HL-60/S4 (cell line): ENCODE results near the gene PPIP5K1.
"Not testable (repeated sequence)": the region's sequence is repeated elsewhere in the genome, so short reads cannot be mapped to it uniquely, and the experiment has no call there.

Source experiments
- in situ Hi-C: fragments of 300-500 bp; cut with MboI; formaldehyde crosslinking; loops from 2 replicates; pipeline ENCODE4 v1.14.3; 2022; ENCODE audit warnings: low sequenced_read_pairs

The PPIP5K1 gene

DNA sequence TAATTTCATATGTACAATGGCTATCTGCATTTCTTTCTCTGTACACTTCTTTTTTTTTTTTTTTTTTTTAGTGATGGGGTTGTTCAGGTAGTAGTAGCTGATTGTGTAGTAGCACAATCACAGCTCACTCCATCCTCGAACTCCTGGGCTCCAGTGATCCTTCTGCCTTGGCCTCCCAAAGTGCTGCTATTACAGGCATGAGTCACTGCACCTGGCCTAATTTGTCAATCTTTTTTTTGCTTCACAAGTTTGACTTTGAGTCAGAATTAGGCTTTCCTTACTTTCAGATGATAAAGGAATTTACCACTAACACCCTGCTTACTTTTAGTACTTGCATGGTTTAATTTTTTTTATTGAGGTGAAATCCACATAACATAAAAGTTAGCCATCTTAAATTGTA, 44.6 kb downstream of the PPIP5K1 start:
- in situ Hi-C loops: no loop called here

DNA sequence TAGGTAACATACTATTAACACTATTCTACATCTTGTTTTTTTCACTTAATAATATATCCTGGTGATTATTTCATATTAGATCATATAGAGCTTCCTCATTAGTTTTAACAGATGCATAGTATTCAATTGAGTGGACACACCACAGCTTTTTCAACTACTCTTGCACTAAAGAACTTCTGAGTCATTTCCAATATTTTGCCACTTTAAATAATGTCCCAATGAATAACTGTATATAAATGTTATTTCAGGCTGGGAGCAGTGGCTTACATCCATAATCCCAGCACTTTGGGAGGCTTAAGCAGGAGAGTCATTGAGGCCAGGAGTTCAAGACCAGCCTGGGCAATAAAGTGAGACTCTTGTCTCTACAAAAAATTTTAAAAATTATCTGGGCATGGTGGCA, 45.7 kb downstream of the PPIP5K1 start:
- in situ Hi-C loops: no loop called here

DNA sequence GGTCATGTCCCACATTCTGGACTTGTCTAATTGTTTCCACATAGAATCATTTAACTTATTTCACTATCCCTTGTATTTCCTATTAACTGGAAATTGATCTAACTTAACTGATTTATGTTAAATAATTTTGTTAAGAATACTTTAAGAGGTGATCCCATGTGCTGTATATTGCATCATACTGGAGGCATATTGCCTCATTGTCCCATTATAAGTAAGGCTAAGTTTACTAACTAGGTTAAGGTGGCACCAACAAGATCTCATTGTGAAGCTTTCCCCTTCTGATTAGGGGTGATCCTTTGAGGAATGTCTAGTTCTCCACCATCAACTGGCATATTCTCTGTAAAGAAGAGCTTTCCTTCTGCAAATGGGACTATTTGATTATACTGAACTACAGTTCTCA, 48.2 kb downstream of the PPIP5K1 start:
- in situ Hi-C loops: no loop called here

DNA sequence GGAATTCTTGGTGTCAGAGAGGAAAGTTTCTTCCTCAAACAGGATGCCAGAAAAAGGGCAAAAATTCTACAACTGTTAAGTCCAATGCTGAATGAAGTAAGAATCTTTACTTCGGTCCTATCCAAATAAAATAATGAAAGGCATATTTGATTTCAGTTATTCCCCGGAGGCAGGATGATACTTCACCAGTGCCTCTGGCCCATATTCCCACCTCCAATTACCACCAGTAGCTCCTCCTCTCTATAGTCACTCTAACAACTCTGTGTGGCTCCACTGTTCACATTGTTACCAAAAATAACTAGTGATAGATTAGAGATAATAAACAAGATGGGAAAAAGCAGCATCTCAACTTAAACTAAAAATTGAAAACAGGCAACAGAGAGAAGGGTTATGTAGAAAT, 51.9 kb downstream of the PPIP5K1 start:
- in situ Hi-C loops: no loop called here

DNA sequence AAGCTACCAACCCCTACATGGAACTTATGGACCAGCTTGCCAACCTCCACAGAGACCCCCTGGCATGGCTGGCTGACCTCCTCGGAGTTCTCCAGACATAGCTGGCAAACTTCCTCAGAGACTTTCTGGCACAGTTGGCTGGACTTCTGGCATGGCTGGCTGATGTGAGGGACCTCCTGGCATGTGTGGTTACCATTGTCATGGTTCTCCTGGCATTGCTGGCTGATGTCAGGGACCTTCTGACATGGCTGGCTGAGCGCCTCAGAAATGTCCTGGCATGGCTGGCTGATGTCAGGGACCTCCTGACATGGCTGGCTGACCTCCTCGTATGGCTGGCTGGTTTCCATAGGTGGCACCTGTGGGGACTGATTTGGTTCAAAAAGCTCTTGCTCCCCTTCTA, 55.1 kb downstream of the PPIP5K1 start:
- in situ Hi-C loops: no loop called here

DNA sequence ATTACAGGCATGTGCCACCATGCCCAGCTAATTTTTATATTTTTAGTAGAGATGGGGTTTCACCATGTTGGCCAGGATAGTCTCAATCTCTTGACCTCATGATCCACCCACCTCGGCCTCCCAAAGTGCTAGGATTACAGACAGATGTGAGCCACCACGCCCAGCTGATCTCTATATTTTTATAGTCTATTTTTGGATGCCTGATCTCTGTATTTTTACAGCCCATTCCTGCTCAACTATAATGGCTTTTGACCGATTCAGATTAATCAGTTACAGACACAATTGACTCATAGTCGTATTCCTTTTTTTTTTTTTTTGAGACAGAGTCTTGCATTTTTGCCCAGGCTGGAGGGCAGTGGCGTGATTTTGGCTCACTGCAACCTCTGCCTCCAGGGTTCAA, 57.2 kb downstream of the PPIP5K1 start:
- in situ Hi-C loops: not testable (repeated sequence)

DNA sequence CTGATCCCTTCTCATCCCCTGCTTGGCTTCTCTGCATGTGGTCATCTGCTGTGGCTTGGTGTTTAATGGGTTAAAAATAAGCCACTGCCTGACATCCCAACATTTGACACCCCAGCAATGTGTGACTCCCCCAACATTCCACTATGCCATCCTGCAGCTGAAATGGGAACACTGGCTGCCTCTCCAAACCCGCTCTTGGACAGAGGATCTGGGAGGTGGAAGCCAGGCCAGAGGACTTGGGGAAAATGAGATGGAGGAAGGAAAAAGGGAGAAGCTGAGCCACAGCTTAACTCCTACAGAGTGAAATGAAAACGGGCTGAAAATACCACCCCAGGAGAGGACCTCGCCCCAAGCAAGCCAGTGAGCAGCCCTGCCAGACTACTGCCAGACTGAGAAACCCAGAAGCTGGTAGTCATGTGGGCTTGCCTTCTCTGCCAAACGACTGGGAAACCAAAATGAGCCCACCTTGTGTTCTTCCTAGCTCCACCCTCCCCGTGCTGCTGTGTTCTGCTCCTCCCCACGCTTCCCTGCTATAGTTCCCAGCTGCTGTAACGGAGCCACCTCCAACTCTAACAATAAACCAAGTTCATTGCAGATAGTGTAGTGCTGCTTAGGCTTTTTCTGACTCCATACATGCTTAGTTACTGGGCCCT, 58.9 kb downstream of the PPIP5K1 start:
- in situ Hi-C loops: no loop called here

DNA sequence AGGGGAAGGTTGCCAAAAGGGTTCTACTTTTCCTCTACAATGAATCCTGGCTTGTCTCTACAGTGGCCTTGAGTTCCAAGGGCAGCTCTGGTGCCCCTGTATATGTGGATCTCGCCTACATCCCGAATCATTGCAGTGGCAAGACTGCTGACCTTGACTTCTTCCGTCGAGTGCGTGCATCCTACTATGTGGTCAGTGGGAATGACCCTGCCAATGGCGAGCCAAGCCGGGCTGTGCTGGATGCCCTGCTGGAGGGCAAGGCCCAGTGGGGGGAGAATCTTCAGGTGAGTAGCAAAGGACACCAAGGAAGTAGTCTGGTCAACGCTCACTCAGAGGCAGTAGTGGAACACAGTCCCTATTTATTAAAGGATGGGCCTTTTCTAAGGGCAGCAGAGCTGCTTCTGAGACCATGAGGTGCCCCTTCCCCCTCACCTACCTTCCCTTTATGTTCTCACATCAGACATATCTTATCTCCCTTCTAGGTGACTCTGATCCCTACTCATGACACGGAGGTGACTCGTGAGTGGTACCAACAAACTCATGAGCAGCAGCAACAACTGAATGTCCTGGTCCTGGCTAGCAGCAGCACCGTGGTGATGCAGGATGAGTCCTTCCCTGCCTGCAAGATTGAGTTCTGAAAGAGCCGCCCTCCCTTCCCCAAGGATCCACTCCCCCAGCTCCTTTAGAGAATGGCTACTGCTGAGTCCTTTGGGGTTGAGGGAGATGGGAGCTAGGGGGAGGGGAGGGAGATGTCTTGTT, 60.2 kb downstream of the PPIP5K1 start:
- in situ Hi-C loops: no loop called here

DNA sequence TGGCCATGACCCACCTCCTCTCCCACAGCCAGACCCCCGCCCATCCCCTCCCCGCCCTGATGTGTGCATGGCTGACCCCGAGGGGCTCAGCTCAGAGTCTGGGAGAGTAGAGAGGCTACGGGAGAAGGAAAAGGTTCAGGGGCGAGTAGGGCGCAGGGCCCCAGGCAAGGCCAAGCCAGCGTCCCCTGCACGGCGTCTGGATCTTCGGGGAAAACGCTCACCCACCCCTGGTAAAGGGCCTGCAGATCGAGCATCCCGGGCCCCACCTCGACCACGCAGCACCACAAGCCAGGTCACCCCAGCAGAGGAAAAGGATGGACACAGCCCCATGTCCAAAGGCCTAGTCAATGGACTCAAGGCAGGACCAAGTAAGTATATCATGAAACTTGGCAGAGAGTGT, 60.9 kb downstream of the PPIP5K1 start:
- in situ Hi-C loops: no loop called here

DNA sequence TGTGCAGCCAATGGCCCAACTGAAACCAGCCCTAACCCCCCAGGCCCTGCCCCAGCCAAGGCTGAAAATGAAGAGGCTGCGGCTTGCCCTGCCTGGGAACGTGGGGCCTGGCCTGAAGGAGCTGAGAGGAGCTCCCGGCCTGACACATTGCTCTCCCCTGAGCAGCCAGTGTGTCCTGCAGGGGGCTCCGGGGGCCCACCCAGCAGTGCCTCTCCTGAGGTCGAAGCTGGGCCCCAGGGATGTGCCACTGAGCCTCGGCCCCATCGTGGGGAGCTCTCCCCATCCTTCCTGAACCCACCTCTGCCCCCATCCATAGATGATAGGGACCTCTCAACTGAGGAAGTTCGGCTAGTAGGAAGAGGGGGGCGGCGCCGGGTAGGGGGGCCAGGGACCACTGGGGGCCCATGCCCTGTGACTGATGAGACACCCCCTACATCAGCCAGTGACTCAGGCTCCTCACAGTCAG, 61.4 kb downstream of the PPIP5K1 start:
- in situ Hi-C loops: no loop called here

DNA sequence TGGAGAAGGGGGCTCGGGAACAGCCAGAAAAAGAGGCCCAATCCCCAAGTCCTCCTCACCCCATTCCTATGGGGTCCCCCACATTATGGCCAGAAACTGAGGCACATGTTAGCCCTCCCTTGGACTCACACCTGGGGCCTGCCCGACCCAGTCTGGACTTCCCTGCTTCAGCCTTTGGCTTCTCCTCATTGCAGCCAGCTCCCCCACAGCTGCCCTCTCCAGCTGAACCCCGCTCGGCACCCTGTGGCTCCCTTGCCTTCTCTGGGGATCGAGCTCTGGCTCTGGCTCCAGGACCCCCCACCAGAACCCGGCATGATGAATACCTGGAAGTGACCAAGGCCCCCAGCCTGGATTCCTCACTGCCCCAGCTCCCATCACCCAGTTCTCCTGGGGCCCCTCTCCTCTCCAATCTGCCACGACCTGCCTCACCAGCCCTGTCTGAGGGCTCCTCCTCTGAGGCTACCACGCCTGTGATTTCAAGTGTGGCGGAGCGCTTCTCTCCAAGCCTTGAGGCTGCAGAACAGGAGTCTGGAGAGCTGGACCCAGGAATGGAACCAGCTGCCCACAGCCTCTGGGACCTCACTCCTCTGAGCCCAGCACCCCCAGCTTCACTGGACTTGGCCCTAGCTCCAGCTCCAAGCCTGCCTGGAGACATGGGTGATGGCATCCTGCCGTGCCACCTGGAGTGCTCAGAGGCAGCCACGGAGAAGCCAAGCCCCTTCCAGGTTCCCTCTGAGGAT, 62.0 kb downstream of the PPIP5K1 start:
- in situ Hi-C loops: no loop called here

DNA sequence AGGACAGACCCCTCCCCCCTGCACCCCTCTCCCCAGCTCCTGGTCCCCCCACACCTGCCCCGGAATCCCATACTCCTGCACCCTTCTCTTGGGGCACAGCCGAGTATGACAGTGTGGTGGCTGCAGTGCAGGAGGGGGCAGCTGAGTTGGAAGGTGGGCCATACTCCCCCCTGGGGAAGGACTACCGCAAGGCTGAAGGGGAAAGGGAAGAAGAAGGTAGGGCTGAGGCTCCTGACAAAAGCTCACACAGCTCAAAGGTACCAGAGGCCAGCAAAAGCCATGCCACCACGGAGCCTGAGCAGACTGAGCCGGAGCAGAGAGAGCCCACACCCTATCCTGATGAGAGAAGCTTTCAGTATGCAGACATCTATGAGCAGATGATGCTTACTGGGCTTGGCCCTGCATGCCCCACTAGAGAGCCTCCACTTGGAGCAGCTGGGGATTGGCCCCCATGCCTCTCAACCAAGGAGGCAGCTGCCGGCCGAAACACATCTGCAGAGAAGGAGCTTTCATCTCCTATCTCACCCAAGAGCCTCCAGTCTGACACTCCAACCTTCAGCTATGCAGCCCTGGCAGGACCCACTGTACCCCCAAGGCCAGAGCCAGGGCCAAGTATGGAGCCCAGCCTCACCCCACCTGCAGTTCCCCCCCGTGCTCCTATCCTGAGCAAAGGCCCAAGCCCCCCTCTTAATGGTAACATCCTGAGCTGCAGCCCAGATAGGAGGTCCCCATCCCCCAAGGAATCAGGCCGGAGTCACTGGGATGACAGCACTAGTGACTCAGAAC, 62.8 kb downstream of the PPIP5K1 start:
- in situ Hi-C loops: no loop called here

DNA sequence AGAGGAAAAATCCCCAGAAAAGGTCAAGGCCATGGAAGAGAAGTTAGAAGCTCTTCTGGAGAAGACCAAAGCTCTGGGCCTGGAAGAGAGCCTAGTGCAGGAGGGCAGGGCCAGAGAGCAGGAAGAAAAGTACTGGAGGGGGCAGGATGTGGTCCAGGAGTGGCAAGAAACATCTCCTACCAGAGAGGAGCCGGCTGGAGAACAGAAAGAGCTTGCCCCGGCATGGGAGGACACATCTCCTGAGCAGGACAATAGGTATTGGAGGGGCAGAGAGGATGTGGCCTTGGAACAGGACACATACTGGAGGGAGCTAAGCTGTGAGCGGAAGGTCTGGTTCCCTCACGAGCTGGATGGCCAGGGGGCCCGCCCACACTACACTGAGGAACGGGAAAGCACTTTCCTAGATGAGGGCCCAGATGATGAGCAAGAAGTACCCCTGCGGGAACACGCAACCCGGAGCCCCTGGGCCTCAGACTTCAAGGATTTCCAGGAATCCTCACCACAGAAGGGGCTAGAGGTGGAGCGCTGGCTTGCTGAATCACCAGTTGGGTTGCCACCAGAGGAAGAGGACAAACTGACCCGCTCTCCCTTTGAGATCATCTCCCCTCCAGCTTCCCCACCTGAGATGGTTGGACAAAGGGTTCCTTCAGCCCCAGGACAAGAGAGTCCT, 63.6 kb downstream of the PPIP5K1 start:
- in situ Hi-C loops: no loop called here

DNA sequence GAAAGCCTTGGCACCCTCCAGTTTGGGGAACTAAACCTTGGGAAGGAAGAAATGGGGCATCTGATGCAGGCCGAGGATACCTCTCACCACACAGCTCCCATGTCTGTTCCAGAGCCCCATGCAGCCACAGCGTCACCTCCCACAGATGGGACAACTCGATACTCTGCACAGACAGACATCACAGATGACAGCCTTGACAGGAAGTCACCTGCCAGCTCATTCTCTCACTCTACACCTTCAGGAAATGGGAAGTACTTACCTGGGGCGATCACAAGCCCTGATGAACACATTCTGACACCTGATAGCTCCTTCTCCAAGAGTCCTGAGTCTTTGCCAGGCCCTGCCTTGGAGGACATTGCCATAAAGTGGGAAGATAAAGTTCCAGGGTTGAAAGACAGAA, 64.9 kb downstream of the PPIP5K1 start:
- in situ Hi-C loops: no loop called here

DNA sequence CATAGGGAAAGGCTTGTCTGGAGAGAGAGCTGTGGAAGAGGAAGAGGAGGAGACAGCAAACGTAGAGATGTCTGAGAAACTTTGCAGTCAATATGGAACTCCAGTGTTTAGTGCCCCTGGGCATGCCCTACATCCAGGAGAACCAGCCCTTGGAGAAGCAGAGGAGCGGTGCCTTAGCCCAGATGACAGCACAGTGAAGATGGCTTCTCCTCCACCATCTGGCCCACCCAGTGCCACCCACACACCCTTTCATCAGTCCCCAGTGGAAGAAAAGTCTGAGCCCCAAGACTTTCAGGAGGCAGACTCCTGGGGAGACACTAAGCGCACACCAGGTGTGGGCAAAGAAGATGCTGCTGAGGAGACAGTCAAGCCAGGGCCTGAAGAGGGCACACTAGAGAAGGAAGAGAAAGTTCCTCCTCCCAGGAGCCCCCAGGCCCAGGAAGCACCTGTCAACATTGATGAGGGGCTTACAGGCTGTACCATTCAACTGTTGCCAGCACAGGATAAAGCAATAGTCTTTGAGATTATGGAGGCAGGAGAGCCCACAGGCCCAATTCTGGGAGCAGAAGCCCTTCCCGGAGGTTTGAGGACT, 65.7 kb downstream of the PPIP5K1 start:
- in situ Hi-C loops: no loop called here

DNA sequence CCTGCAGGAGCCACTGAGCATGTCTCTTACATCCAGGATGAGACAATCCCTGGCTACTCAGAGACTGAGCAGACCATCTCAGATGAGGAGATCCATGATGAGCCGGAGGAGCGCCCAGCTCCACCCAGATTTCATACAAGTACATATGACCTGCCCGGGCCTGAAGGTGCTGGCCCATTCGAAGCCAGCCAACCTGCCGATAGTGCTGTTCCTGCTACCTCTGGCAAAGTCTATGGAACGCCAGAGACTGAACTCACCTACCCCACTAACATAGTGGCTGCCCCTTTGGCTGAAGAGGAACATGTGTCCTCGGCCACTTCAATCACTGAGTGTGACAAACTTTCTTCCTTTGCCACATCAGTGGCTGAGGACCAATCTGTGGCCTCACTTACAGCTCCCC, 66.4 kb downstream of the PPIP5K1 start:
- in situ Hi-C loops: no loop called here

DNA sequence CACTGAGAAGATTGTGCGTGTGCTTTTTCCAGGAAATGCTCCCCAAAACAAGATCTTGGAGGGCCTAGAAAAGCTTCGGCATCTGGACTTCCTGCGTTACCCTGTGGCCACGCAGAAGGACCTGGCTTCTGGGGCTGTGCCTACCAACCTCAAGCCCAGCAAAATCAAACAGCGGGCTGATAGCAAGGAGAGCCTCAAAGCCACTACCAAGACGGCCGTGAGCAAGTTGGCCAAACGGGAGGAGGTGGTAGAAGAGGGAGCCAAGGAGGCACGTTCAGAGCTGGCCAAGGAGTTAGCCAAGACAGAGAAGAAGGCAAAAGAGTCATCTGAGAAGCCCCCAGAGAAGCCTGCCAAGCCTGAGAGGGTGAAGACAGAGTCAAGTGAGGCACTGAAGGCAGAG, 67.8 kb downstream of the PPIP5K1 start:
- in situ Hi-C loops: no loop called here

DNA sequence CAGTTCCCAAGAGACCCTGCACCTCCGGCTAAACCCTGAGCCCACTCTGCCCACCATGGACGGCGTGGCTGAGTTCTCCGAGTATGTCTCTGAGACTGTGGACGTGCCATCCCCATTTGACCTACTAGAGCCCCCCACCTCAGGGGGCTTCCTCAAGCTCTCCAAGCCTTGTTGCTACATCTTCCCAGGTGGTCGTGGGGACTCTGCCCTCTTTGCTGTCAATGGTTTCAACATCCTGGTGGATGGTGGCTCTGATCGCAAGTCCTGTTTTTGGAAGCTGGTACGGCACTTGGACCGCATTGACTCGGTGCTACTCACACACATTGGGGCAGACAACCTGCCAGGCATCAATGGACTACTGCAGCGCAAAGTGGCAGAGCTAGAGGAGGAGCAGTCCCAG, 68.6 kb downstream of the PPIP5K1 start:
- in situ Hi-C loops: no loop called here

DNA sequence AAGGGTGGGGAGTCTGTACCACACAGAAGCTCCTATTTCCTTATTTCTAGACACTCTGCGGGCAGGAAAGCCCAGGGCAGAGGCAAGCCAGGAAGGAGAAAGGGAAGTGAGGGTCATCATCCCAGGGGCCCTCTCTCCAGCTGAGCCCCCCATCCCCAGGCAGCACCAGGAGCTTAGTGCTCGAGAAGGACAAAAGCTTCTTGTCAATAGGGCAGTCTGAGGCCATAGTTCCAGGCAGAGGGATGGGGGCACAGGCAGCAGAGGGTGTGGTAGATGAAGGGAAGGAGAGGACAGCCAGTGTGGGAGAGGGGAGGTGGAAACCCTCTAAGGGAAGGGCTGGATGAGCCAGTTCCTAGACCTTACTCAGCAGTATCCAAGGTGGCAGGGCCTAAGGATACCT, 69.9 kb downstream of the PPIP5K1 start:
- in situ Hi-C loops: no loop called here

DNA sequence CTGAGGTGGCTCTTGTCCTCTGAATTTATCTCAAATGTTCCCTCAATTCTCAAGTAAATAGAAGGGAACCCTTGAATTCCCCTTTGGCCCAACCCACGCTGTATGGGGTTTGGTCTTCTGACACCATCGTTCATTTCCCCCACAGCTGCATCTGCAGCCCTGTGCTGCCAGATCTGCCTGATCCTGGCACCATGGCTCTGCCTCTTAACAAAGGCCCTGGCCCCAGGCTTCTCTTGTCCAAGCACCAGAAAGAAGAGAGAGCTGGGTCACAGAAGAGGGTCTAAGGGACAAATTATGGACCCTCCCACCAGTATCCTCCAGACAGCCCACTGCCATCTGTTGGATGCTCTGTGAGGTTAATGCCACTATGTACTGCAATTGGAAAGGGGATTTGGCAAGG, 70.8 kb downstream of the PPIP5K1 start:
- in situ Hi-C loops: no loop called here
